Measurements from ENCODE around the gene CDKN1A. TPM values are rescaled to one million over a fixed set of nuclear protein-coding genes. Genes with fewer than 3 reads are reported as not detected.

The CDKN1A gene
- polyA plus RNA-seq, 1 donor from 2014 or later, result 23.0 TPM

- no peak overlapping the region for H2AFZ ChIP-seq (ENCODE audit: low read depth, low read length)
- H3F3A ChIP-seq (ENCODE audit: insufficient read depth, low read length, poor library complexity, severe bottlenecking), result no peaks in the 10 kb centered on the region
- H3K27ac ChIP-seq (ENCODE audit: low read length), result no peak overlapping the region
- no peaks in the 10 kb centered on the region for H3K36me3 ChIP-seq (ENCODE audit: insufficient read depth, low read length)
- no peaks in the 10 kb centered on the region for H4K20me1 ChIP-seq (ENCODE audit: insufficient read depth)
- no peaks in the 10 kb centered on the region for H3K79me2 ChIP-seq (replicated peaks; ENCODE audit: insufficient read depth, low read length)
- H3K9ac ChIP-seq (ENCODE audit: low read length), result no peak overlapping the region
- H3K9me3 ChIP-seq (ENCODE audit: low read length), result no peaks in the 10 kb centered on the region
- H3K27me3 ChIP-seq (ENCODE audit: insufficient read depth, low read depth, low read length), result no peaks in the 10 kb centered on the region
- no peak overlapping the region for H3K4me2 ChIP-seq (ENCODE audit: low read length)
- no peak for TF ChIP-seq MXI1 (conservative IDR thresholded peaks at IDR 0.05; ENCODE audit: poor library complexity, severe bottlenecking)
- TF ChIP-seq CTCF (IDR thresholded peaks at IDR 0.05; ENCODE audit: poor library complexity, severe bottlenecking), result no peak
- no peak for TF ChIP-seq RAD21 (conservative IDR thresholded peaks at IDR 0.05)
- TF ChIP-seq EP300 (conservative IDR thresholded peaks at IDR 0.05; ENCODE audit: poor library complexity, severe bottlenecking), result no peak
- TF ChIP-seq SMC3 (conservative IDR thresholded peaks at IDR 0.05; ENCODE audit: poor library complexity), result no peak
- no peak for TF ChIP-seq EZH2 (IDR thresholded peaks at IDR 0.05; ENCODE audit: borderline replicate concordance, insufficient read depth, low read length, poor library complexity, severe bottlenecking)
- TF ChIP-seq TAF1 (IDR thresholded peaks at IDR 0.05; ENCODE audit: low read depth), result no peak
- TF ChIP-seq REST (IDR thresholded peaks at IDR 0.05; ENCODE audit: borderline replicate concordance), result no peak
- TF ChIP-seq POLR2AphosphoS5 (IDR thresholded peaks at IDR 0.05), result no peak
- H3K9me2 ChIP-seq (ENCODE audit: insufficient read depth, low read length), result no peaks in the 10 kb centered on the region
- no peak overlapping the region for H3K4me3 ChIP-seq (ENCODE audit: low read length)
Observed at GRCh38 chr6:36665180-36665579, 13.3 kb upstream of the CDKN1A start.

GRCh38 chr6:36666287-36666686 is 12.2 kb upstream of the CDKN1A start:
- no peak overlapping the region for H2AFZ ChIP-seq (ENCODE audit: low read depth, low read length)
- TF ChIP-seq RAD21 (conservative IDR thresholded peaks at IDR 0.05) (no peak), TAF1 (IDR thresholded peaks at IDR 0.05; ENCODE audit: low read depth) (no peak), CTCF (IDR thresholded peaks at IDR 0.05; ENCODE audit: poor library complexity, severe bottlenecking) (no peak), MXI1 (conservative IDR thresholded peaks at IDR 0.05; ENCODE audit: poor library complexity, severe bottlenecking) (no peak), POLR2AphosphoS5 (IDR thresholded peaks at IDR 0.05) (no peak), EP300 (conservative IDR thresholded peaks at IDR 0.05; ENCODE audit: poor library complexity, severe bottlenecking) (no peak), SMC3 (conservative IDR thresholded peaks at IDR 0.05; ENCODE audit: poor library complexity) (no peak), EZH2 (IDR thresholded peaks at IDR 0.05; ENCODE audit: borderline replicate concordance, insufficient read depth, low read length, poor library complexity, severe bottlenecking) (no peak)

More at GRCh38 chr6:36666287-36666686, 12.2 kb upstream of the CDKN1A start:
- no peaks in the 10 kb centered on the region for H3K79me2 ChIP-seq (replicated peaks; ENCODE audit: insufficient read depth, low read length)
- no peaks in the 10 kb centered on the region for H3K27me3 ChIP-seq (ENCODE audit: insufficient read depth, low read depth, low read length)
- no peaks in the 10 kb centered on the region for H3K9me2 ChIP-seq (ENCODE audit: insufficient read depth, low read length)
- H3K36me3 ChIP-seq (ENCODE audit: insufficient read depth, low read length), result no peaks in the 10 kb centered on the region
- H3K27ac ChIP-seq (ENCODE audit: low read length), result no peak overlapping the region
- H4K20me1 ChIP-seq (ENCODE audit: insufficient read depth), result no peaks in the 10 kb centered on the region
- H3F3A ChIP-seq (ENCODE audit: insufficient read depth, low read length, poor library complexity, severe bottlenecking), result no peaks in the 10 kb centered on the region
- no peak overlapping the region for H3K4me2 ChIP-seq (ENCODE audit: low read length)
- no peak overlapping the region for H3K9ac ChIP-seq (ENCODE audit: low read length)
- H3K9me3 ChIP-seq (ENCODE audit: low read length), result no peaks in the 10 kb centered on the region
- no peak overlapping the region for H3K4me3 ChIP-seq (ENCODE audit: low read length)

Data from neural cell (in vitro differentiated cells).